HG02943 (cell line): ENCODE measurements around the gene SH3PXD2B.
"Not testable (repeated sequence)": the region's sequence is repeated elsewhere in the genome, so short reads cannot be mapped to it uniquely, and the experiment has no call there.

Experiments used
- ATAC-seq: cut with Tn5 transposase; IDR thresholded peaks from one replicate; pipeline ENCODE4 v1.9.1; 2021; ENCODE audit warnings: mild to moderate bottlenecking, low read depth, moderate library complexity; ENCODE audit not compliant: unreplicated experiment

Gene SH3PXD2B

GRCh38 chr5:172403817-172404216 is 50.5 kb downstream of the SH3PXD2B start:
- no peak for ATAC-seq

DNA sequence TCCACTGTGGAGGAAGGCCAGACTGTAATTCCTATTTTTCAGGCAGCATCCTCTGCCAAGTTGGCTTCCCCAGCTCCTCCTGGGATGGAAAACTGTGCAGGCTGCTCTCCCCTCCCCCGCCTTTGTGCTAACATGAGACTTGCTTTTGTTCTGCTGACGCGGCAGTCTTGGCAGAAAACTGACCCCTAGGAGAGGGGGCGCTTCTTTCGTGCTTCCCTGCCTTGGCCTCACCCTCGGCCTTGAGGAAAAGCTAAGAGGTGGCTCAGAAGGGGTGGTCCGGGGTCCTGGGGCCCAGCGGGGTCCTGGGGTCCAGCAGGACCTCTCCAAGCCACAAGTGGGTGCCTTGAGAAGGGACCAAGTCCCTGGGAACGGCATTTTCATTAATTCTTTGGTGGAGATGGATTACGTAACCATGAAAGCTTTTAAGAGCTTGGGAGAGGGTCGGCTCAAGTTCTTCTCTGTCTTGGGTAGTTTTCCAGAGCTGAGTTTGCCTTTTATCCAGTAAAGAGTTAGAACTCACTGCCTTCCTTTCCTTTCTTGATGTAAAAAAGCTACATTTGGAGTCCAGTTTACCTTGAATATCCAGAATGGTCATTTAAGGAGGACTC is 51.0 kb downstream of the SH3PXD2B start:
- no peak for ATAC-seq

GRCh38 chr5:172402531-172403188 is 51.7 kb downstream of the SH3PXD2B start:
- no peak for ATAC-seq

GRCh38 chr5:172402031-172402430 is 52.3 kb downstream of the SH3PXD2B start:
- ATAC-seq = not testable (repeated sequence)

- ATAC-seq = no peak
Measured at GRCh38 chr5:172399826-172400225, 54.5 kb downstream of the SH3PXD2B start.

DNA sequence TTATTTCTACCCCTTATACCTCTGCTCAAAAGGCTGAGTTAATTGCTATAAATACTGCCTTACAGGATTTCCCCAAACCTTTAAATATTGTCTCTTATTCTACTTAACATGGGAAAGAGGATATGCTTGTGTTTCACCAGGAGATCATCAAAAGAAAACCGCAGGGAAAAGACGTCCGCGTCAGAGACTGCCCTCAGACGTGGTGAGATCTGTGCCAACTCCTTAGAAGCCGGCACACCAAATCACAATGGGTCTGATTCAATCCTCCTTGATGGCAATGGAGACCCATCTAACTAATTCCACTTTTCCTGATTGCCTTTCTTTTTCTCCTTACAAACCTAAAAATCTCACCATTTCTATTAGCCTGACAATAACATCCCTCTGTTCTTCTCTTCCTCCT is 55.0 kb downstream of the SH3PXD2B start:
- ATAC-seq = no peak

DNA sequence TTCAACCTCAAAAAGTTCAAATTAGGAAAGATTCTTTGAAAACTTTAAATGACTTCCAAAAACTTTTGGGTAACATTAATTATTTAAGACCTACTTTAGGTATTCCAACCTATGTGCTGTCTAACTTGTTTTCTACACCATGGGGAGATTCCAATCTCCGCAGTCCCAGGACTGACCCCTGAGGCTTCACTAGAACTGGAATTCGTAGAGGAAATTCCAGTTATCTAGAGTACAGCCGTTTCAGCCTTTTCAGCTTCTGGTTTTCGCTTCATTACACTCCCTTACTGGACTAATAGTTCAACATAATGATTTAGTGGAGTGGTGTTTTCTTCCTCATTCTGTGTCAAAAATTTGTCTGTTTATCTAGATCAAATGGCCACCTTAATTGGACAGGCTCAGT is 55.7 kb downstream of the SH3PXD2B start:
- not testable (repeated sequence) for ATAC-seq

DNA sequence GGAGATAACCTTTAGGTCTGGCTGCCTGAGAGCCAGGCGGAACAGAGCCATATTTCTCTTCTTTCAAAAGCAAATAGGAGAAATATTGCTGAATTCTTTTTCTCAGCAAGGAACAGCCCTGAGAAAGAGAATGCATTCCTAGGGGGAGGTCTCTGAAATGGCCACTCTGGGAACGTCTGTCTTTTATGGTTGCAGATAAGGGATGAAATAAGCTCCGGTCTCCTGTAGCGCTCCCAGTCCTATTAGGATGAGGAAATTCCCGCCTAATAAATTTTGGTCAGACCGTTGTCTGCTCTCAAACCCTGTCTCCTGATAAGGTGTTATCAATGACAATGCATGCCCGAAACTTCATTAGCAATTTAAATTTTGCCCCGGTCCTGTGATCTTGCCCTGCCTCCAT is 57.3 kb downstream of the SH3PXD2B start:
- ATAC-seq = not testable (repeated sequence)

DNA sequence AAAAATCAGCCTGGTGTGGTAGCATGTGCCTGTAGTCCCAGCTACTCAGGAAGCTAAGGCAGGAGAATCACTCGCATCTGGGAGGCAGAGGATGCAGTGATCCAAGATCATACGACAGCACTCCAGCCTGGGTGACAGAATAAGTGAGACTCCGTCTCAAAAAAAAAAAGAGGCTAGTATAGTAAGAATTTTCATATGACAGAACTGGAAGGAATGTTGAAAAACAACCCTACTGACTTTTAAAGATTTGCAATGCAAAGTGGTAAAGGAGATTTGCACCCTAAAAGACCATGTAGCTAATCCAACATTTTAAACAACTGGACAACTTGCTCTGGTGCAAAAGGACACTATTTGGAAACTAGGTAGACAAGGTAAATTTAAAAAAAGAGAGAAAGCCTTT is 58.1 kb downstream of the SH3PXD2B start:
- ATAC-seq = no peak

DNA sequence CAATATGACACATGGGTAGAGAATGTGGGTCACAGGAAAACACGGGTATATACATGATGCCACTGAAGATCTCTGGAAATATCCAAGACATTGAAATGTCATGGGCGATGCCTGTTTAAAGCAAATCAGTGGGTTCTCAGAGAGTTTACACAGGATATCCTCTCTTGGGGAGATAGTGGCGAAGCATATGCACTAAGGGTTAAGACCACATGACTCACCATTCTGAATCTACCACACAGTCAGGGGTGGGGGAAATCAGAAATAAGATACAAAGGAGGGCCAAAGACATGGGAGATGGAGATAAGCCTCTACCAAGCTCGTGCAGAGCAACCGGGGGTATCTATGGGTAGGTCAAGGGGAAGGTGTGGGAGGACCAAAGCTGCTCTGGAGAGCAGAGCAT is 58.8 kb downstream of the SH3PXD2B start:
- no peak for ATAC-seq

DNA sequence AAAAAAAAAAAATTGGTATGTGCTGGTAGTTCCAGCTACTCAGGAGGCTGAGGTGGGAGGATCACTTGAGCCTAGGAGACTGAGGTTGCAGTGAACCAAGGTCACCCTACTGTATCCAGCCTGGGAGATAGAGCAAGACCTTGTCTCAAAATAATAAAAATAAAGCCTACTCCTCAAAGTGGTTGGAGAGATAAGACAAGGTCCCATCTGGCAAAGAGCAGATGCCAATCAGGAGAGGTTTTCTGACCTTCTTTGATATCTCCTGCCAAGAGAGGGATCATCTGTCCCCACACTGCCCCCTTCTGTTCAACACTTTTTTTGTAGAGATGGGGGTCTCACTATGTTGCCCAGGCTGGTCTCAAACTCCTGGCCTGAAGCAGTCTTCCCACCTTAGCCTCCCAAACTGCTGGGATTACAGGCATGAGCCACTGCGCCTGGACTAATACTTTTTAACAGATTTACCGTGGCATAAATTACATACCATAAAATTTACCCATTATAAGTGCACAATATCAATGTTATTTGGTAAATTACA is 64.7 kb downstream of the SH3PXD2B start:
- no peak for ATAC-seq

DNA sequence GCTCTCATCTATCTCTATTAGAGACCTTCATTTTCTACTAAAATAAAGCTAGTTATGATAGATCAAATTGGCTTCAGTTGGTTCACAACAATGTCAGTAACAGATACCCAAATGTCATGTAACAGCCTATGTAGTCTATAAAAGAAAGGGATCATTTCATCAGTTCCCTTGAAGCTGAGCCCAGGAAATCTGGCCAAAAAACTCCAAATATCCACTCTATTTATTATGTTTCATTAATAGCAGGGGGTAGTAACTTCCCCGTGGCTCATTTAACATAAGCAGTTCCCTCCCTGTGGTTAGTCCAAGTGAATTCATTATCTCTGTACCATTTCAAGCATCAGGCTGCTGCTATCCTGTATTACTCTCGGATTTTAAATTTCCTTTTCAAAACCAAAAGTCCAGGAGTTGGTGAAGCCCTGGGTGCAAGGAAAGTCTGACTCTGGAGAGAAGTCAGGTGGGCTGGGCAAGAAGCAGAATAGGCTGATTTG is 66.0 kb downstream of the SH3PXD2B start:
- ATAC-seq = no peak

DNA sequence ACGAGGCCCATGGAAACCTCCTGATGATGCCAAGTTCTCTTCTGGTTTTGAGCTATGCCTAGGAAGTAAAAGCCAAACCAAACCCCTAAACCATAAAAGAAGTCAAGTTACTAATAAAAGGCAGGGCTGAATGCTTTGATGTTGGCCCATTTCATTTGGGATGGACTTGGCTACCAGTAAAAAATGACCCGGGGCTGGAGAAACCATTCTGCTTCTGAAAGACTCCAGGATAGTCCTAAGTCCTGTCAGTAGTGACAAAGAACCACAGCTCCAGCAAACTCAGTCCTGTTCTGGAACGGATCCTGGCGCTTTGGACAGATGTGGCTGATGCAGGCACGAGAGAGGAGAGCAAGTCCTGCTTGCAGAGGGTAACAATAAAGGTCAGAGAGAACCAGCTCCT is 68.6 kb downstream of the SH3PXD2B start:
- ATAC-seq = no peak

DNA sequence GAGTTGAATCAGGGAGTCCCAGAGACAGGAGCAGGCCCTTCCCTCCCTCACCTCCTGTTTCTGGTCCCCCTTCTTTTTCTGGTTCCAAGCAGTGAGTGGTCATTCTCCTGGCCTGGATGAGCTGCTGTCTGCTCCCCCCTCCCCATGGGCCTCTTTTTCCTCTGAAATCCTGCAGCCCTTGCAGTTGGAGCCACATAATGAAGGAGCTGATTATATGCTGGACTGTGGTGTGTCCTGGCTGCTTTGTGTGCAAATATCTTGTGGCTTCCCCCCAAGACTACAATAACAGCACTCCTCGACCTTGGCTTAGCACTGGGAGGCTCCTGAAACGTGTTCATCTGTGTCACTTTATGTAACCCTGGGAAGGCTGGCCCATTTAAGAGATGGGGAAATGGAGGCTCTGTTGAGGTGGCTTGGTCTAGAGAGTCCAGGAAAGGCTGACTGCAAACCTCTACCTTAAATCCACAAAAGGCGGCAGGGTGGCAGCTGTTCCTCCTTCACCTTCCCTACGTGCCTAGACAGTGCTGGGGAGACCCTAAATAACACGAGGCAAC is 69.2 kb downstream of the SH3PXD2B start:
- ATAC-seq = no peak

GRCh38 chr5:172383191-172383802 is 71.0 kb downstream of the SH3PXD2B start:
- no peak for ATAC-seq

GRCh38 chr5:172380987-172381643 is 73.2 kb downstream of the SH3PXD2B start:
- ATAC-seq = no peak

DNA sequence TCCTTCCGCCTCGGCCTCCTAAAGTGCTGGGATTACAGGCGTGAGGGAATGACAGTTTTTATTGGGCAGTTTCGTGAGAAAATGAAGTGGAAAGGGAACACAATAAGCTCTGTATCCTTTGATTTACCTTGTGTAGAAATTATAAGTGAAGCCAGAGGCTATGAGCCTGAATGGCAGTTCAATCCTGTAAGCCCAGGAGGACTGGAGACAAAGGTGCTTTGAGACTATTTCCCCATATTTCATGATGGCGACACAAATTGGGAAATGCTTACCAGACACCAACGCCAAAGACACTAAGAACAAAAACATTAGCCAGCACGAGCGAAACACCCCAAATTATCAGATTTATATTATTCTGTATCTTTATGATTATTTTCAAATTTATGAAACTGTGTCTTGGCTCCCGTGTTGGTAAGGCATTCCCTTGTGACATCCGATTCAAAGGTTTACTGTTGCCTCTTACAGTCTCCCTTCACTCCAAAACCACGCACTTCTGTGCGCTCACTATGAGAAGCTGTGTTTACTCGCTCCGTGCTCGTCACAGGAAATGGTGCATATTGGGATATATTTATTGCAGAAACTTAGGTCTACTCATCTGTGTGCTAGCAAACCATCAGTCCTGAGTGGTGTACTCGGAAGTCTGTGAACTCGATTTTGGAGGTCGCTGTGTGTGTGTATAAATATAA is 73.9 kb downstream of the SH3PXD2B start:
- ATAC-seq = no peak

DNA sequence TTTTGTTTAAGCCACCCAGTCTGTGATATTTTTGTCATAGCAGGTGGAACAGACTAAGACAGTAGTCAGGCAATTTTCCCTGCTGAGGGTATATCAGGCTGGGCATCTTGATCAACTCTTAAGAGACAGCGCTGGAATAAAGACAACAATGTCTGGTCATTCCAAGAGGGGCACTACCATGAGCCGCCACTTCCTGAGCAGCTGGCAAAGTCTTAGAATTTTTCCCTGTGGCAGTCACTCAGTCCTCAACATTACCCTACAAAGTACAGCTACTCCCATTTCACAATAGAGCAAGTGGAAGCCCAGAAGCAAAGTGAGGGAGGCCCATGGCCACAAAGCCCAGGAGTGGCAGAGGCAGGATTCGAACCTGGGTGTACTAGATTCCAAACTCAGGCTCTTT is 74.8 kb downstream of the SH3PXD2B start:
- no peak for ATAC-seq

- ATAC-seq = no peak
Measured at GRCh38 chr5:172377856-172378255, 76.5 kb downstream of the SH3PXD2B start.

GRCh38 chr5:172377438-172377837 is 76.9 kb downstream of the SH3PXD2B start:
- ATAC-seq = no peak
